Germinal center (tissue), 1 donor: ENCODE data around the gene ADGRD1.

Experiments
- DNase-seq: peaks from one replicate; pipeline ENCODE4 v3.0.0; 2012; ENCODE audit warnings: mixed read lengths, low spot score

The ADGRD1 gene

DNA sequence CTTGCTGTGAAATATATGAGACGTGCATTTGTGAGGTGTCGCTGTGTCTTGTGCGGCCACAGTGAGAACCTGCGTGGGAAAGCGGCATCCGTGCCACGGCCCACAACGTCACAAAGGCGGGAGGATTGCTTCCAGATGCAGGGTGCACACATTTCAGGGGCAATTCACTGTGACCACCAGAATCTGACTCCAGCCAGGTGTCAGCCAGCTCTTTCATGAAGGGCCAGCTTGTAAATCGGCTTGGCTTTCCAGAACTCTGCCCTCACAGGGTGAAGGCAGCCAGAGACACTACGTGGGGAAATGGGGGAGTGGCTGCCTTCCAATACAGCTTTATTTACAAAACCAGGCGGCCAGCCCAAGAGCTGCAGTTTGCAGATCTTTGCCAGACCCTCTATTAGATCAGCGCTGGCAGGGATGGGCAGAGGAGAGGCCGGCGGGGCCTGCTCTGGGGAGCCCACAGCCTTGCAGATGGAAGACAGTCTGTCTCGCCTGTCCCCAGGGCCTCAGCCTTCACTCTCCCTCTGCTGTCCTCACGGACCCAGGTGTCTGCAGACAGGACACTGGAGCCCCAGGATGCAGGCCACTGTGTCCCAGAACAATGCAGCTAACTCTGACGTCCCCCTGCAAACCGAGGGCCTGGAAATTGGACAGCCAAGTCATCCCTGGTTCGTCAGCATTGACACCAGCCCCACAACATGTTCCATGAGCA lies 53.5 kb downstream of the ADGRD1 start:
- no peak for DNase-seq

- no peak for DNase-seq
Measured at GRCh38 chr12:131007740-131008117, 54.0 kb downstream of the ADGRD1 start.

- DNase-seq: no peak
Measured at GRCh38 chr12:131008131-131008912, 54.6 kb downstream of the ADGRD1 start.

- no peak for DNase-seq
Measured at GRCh38 chr12:131008913-131009270, 55.2 kb downstream of the ADGRD1 start.

- DNase-seq: no peak
Measured at GRCh38 chr12:131009595-131010395, 56.1 kb downstream of the ADGRD1 start.

- no peak for DNase-seq
Measured at GRCh38 chr12:131010396-131011131, 56.9 kb downstream of the ADGRD1 start.

DNA sequence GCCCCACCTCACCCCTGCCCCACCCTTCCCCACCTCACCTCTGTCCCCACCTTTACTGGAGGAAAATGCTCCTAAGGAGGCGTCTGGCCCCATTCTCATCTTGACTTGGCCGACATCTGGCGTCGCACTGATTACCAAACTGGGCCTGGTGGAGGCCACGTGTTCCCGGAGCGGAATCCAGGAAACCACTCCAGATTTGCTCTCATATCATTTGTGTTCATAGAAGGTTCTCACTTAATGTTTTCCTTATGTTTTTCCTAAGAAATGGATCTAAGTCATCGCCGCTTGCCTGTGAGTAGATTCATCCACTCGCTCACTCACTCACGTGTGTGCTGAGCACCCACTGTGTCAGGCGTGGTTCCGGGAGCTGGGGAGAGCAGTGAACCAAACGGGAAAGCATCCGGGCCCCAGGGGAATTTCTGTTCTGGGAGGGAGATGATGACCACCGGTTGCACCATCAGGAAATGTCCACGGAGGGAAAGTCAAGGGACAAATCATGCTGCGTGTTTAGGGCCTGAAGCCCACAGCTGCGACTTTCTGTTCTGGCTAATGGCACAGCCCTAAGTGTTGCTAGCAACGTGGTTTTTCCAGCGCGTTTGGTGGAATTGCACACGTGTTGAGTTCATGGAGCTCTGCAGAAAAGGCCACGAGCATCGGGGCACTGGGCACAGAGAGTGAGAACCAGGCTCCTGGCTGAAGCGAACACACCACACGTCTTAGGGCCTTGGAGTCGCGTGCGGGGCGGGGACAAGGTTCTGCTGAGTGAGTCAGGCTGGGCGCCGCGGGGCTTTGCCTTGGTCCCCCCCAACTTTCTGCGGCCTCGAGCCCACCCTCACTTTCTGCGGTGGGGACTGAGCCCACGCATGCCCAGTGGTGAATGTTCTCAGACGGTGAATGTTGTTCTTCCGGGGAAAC lies 57.7 kb downstream of the ADGRD1 start:
- DNase-seq: no peak

GRCh38 chr12:131012279-131013069 lies 58.8 kb downstream of the ADGRD1 start:
- DNase-seq: no peak

GRCh38 chr12:131013118-131013517 lies 59.4 kb downstream of the ADGRD1 start:
- no peak for DNase-seq

DNA sequence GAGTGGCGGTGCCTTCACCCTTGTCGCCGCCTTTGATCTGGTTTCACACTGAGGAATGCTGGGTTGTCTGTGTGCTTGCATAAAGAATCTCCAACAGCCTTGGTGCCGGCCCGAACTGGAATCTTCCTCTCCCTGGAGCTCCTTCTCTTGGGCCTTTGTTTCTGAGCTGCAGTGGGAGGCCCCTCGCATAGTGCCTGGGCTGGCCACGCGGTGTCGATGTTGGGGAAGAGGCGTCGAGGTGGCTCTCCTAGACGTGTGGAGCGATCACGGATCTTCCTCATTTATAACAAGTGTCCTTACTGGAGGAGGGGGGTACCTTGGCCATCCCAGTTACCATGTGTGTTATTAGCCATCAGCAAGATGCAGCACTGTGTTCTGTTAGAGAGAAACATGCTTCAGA lies 60.6 kb downstream of the ADGRD1 start:
- DNase-seq: no peak

GRCh38 chr12:131015581-131016337 lies 62.1 kb downstream of the ADGRD1 start:
- no peak for DNase-seq

GRCh38 chr12:131017477-131017991 lies 63.8 kb downstream of the ADGRD1 start:
- DNase-seq: no peak

DNA sequence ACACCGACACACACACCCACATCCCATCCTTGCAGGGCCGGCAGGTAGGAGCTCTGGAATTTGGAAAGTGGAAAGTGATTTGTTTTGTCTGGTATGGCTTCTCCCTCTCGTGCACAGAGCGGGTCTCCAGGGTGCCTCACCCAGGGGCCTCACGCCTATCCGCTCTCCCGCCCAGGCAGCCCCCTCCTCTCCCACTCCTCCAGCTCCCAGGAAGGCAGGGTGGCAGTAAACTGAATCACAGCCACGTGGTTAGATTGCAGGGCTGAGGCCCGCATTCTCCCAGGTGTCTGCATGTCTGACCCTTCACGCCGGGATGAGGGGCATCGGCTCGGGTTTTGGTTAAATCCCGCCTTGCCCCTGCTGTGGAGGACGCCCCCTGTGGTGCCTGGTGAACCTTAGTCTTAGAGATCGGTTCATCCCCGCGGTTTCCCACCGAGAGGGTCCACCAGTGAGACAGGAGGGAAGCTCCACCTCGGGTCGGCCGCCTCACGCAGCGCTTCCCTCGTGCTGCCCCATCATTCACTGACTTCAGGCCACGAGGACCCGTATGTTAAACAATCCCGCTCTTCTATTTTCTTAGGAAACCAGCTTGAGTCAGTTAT lies 64.4 kb downstream of the ADGRD1 start:
- DNase-seq: no peak

DNA sequence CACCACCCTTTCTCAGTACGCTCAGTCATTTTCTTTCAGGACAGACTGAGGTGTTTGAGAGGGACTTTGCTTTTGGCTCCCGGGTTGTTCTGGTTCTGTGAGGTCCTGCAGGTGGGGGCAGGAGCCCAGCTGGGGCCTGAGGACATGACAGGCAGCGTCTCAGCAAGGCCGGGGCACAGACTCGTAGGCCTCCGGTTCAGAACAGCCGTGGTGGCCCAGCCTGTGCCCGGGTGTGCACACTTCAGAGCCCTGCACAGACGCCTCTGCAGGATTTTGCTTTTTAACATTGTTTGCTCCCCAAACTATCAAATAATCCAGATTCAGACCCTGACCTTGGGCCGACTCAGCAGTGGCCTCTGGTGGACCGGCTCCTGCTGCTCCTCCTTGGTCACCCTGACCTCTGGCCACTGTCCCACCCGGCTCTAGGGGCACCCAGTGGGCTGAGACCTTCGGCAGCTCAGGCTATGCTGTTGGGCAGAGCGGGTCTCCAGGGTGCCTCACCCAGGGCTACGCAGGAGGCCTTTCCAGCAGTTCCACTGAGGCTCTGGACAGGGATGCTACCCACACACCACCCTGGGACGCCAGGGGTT lies 65.2 kb downstream of the ADGRD1 start:
- DNase-seq: no peak

- no peak for DNase-seq
Measured at GRCh38 chr12:131020326-131021153, 66.8 kb downstream of the ADGRD1 start.

- DNase-seq: no peak
Measured at GRCh38 chr12:131021154-131021541, 67.4 kb downstream of the ADGRD1 start.

GRCh38 chr12:131024026-131024425 lies 70.3 kb downstream of the ADGRD1 start:
- no peak for DNase-seq

DNA sequence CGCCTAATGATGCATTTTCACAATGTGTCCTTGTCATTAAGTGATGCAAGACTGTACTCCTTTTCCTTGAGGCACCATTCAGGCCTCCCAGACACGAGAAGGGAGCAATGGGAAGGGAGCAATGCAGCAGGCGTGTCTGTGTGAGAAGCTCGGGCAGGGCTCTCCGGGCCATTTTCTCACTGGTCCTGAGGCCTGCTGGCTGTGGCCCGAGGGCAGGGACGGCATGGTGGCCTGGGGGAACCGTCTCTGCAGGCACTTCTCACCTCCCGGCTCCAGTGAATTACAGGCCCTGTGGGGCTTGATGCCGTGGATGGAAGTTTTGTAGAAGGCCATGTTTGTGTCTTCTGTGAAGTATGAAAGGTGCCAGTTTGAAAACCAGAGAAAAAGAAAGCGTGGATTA lies 71.0 kb downstream of the ADGRD1 start:
- no peak for DNase-seq
